K562 (cell line): Measurements from ENCODE around the gene KRT82. TPM values are rescaled to one million over a fixed set of nuclear protein-coding genes. Genes with fewer than 3 reads are reported as not detected.

Experiments used
- ATAC-seq: fragments of 200-7000 bp; cut with Tn5 transposase; 3 replicates; pipeline ENCODE4 v1.9.1; 2020; ENCODE audit warnings: moderate library complexity
- BruUV-seq: library from RNA; stranded (reverse); fragments of 400-500 nt; replicated peaks from 2 replicates; lab custom pipeline; 2021; lab: Mats Ljungman, UMichigan
- CTCF ChIA-PET: fragments of 300-600 bp; formaldehyde crosslinking; extraction: SDS; loops from one replicate; lab custom pipeline; 2021; ENCODE audit warnings: low intra/inter-chr PET ratio; lab: Yijun Ruan, JAX
- POLR2A ChIA-PET: fragments of 300-600, 350-650 bp; sonication (Branson Sonifier 250); formaldehyde crosslinking; extraction: SDS; loops from one replicate; lab custom pipeline; 2021; ENCODE audit warnings: antibody characterized with exemption, inconsistent platforms; lab: Yijun Ruan, JAX
- DNase-seq, 4 experiments: peaks; one replicate each; pipeline versions ENCODE4 v3.0.0 to v3.0.0-alpha.2; 2011 to 2018; ENCODE audit warnings: low spot score in 3 of 4, mixed read lengths in 3 of 4; ENCODE audit errors: extremely low read depth in 1 of 4
- FAIRE-seq: peaks from 2 replicates; lab custom pipeline; 2011; peaks lifted over from hg19 to GRCh38; lab: Jason Lieb, UNC
- H2AFZ ChIP-seq: 2 replicates; pipeline ENCODE4 v1.6.0; 2011; ENCODE audit warnings: low read depth, low read length, control low read depth, inconsistent platforms
- H3K27ac ChIP-seq: fragments of 200-600 bp; 3 replicates; pipeline ENCODE4 v1.8.0; 2011; ENCODE audit warnings: low read depth, mild to moderate bottlenecking, control low read depth, inconsistent platforms, low read length, moderate library complexity, mixed read lengths; ENCODE audit errors: extremely low read depth
- H3K27me3 ChIP-seq, 2 experiments: fragments of 300-600 bp in 1 of 2; 2 replicates in 1 of 2; 3 replicates in 1 of 2; pipeline versions ENCODE4 v1.6.0 to v1.8.0; 2011; ENCODE audit warnings: inconsistent platforms in 2 of 2, low read length in 2 of 2, mild to moderate bottlenecking in 1 of 2, mixed read lengths in 1 of 2, moderate library complexity in 1 of 2; ENCODE audit not compliant: control insufficient read depth in 2 of 2, insufficient read depth in 2 of 2
- H3K36me3 ChIP-seq: fragments of 300-600 bp; 3 replicates; pipeline ENCODE4 v1.8.0; 2011; ENCODE audit warnings: mild to moderate bottlenecking, low read length, inconsistent platforms; ENCODE audit not compliant: control insufficient read depth, insufficient read depth
- H3K4me1 ChIP-seq, 2 experiments: fragments of 200-600 bp in 1 of 2; replicated peaks in 1 of 2; 2 replicates in 1 of 2; 3 replicates in 1 of 2; pipeline versions ENCODE4 v1.5.1 to v1.8.0; 2011; ENCODE audit warnings: inconsistent platforms in 2 of 2, low read length in 2 of 2, mild to moderate bottlenecking in 1 of 2, mixed read lengths in 1 of 2, moderate library complexity in 1 of 2; ENCODE audit not compliant: control insufficient read depth in 2 of 2, insufficient read depth in 2 of 2
- H3K4me2 ChIP-seq: 2 replicates; pipeline ENCODE4 v1.6.1; 2011; ENCODE audit warnings: low read length, control low read depth, inconsistent platforms, mixed read lengths; ENCODE audit not compliant: insufficient read depth
- H3K4me3 ChIP-seq: fragments of 200-600 bp; sonication (generic), shearing (Covaris generic); 2 replicates; pipeline ENCODE4 v1.5.1; 2016; ENCODE audit warnings: control low read depth, inconsistent platforms
- H3K79me2 ChIP-seq: fragments of 200-600 bp; 3 replicates; pipeline ENCODE4 v1.8.0; 2011; ENCODE audit warnings: low read length, inconsistent platforms; ENCODE audit not compliant: control insufficient read depth, insufficient read depth
- H3K9ac ChIP-seq, 2 experiments: 2 replicates each; pipeline versions ENCODE4 v1.6.0 to v1.6.1; 2011; ENCODE audit warnings: low read depth in 2 of 2, low read length in 2 of 2, control low read depth in 1 of 2, inconsistent platforms in 1 of 2, mild to moderate bottlenecking in 1 of 2, mixed read lengths in 1 of 2; ENCODE audit not compliant: insufficient read depth in 1 of 2
- H3K9me1 ChIP-seq: one replicate; pipeline ENCODE4 v1.6.0; 2011; ENCODE audit warnings: inconsistent platforms, mild to moderate bottlenecking, low read length, moderate library complexity; ENCODE audit not compliant: control insufficient read depth, insufficient read depth
- H3K9me3 ChIP-seq: replicated peaks from 2 replicates; pipeline ENCODE4 v1.5.1; 2011; ENCODE audit warnings: low read depth, low read length, inconsistent platforms; ENCODE audit not compliant: control insufficient read depth, insufficient read depth
- H4K20me1 ChIP-seq: replicated peaks from 2 replicates; pipeline ENCODE4 v1.6.1; 2011; ENCODE audit warnings: low read length, inconsistent platforms, mixed read lengths; ENCODE audit not compliant: control insufficient read depth, insufficient read depth
- CUX1 ChIP-seq: fragments of 200-800 bp; sonication (Bioruptor generic); IDR thresholded peaks from 2 replicates; pipeline ENCODE4 v1.6.1; 2016; ENCODE audit warnings: missing genetic modification characterization, missing compliant biosample characterization
- ETS1 ChIP-seq: conservative IDR thresholded peaks from 2 replicates; pipeline ENCODE4 v1.6.1; 2011; ENCODE audit warnings: low read depth, mild to moderate bottlenecking, low read length; ENCODE audit not compliant: control insufficient read depth
- NFYB ChIP-seq: IDR thresholded peaks from 2 replicates; pipeline ENCODE4 v1.6.1; 2011; ENCODE audit warnings: mild to moderate bottlenecking, moderate library complexity; ENCODE audit not compliant: insufficient read length; ENCODE audit errors: extremely low read depth
- ZBTB7A ChIP-seq: IDR thresholded peaks from 2 replicates; pipeline ENCODE4 v1.6.1; 2011; ENCODE audit warnings: low read depth, mild to moderate bottlenecking, low read length, moderate library complexity, borderline replicate concordance; ENCODE audit not compliant: control insufficient read depth
- ZNF263 ChIP-seq: sonication (generic); formaldehyde crosslinking; IDR thresholded peaks from 2 replicates; pipeline ENCODE4 v1.8.0; 2022; ENCODE audit warnings: mild to moderate bottlenecking, missing genetic modification reagents, borderline replicate concordance
- WGBS: fragments of 100-300 bp; shearing (Covaris generic); methylation state at CpG from one replicate; pipeline ENCODE4 v1.1.6; 2016; ENCODE audit warnings: low coverage, mixed read lengths; ENCODE audit not compliant: insufficient coverage; ENCODE audit errors: missing lambda C conversion rate; 5-methylcytosine and 5-hydroxymethylcytosine counted together
- in situ Hi-C: fragments of 300-500 bp; cut with MboI; formaldehyde crosslinking; loops from 4 replicates; pipeline ENCODE4 v1.15.0; 2018; ENCODE audit warnings: inconsistent platforms, mixed read lengths
- intact Hi-C: fragments of 100-400 bp; cut with micrococcal nuclease; formaldehyde crosslinking; loops from 2 replicates; pipeline ENCODE4 v1.14.2; 2022
- polyA plus RNA-seq, 8 experiments: library from polyadenylated mRNA; depleted of rRNA in 4 of 8; stranded (reverse) in 5 of 8; unstranded in 3 of 8; fragments of >200 nt; fragmentation: Nextera tagmentation in 2 of 8; fragmentation: Illumina TruSeq in 1 of 8; extraction: Ambion mirVana in 2 of 8; extraction: Trizol in 1 of 8; gene quantifications; 2 replicates each; pipeline versions ENCODE4 v1.2.1 to v1.2.3, GENCODE V29; 2011 to 2014; ENCODE audit warnings: inconsistent platforms in 1 of 8, missing spikeins in 1 of 8
- total RNA-seq, 7 experiments: library from RNA; depleted of rRNA in 6 of 7; stranded (reverse); fragments of >200 nt in 6 of 7; fragmentation: Illumina TruSeq in 2 of 7; extraction: Trizol in 2 of 7; gene quantifications; 2 replicates each; pipeline versions ENCODE4 v1.2.1 to v1.2.3, GENCODE V29; 2011 to 2021; ENCODE audit warnings: low replicate concordance in 1 of 7
- TF ChIP-seq, protein P1 (sequence below): fragments of 450-650 bp; formaldehyde crosslinking; IDR thresholded peaks from 2 replicates; pipeline ENCODE4 v1.4.0; 2020; ENCODE audit warnings: mild to moderate bottlenecking, moderate library complexity

KRT82 gene
- total and polyA plus RNA-seq, 9 of the 15 experiments (the other 6 are each of a cell fraction or from before 2014, with no cell fraction given), result not detected

DNA sequence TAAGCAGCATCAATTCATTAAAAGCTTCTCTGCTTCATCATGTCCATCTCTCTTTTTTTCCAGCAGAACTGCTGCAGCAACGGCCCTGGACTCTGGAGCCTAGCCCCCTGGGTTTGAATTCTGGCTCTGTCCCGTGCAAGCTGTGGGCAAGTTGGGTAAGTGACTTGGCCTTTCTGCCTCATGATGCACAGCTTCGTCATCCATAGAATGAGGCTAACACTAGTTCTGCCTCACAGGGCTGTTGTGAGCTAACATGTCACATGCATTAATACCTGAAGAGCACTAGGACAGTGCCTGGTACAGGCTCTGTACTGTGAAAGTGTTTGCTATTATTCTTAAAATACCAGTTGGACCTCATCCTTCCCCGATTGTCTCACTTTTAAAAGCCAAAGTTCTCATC lies 4.2 kb downstream of the KRT82 start (continued):
- TF ChIP-seq CUX1 (CRISPR knock-in tag), result no peak
- no peak for TF ChIP-seq NFYB
- TF ChIP-seq ETS1, result no peak

GRCh38 chr12:52401526-52401925 lies 4.6 kb downstream of the KRT82 start:
- in situ Hi-C loops, result no loop called here
- Histone ChIP-seq H4K20me1 (no peaks in the 10 kb centered on the region), H3K36me3 (no peaks in the 10 kb centered on the region), H3K4me2 (no peak overlapping the region)
- TF ChIP-seq ZBTB7A, result no peak
- peak; percentile 52; the same call in 1 of the 2 replicates for TF ChIP-seq ZNF263 (CRISPR knock-in tag)
- TF ChIP-seq, protein P1, sequence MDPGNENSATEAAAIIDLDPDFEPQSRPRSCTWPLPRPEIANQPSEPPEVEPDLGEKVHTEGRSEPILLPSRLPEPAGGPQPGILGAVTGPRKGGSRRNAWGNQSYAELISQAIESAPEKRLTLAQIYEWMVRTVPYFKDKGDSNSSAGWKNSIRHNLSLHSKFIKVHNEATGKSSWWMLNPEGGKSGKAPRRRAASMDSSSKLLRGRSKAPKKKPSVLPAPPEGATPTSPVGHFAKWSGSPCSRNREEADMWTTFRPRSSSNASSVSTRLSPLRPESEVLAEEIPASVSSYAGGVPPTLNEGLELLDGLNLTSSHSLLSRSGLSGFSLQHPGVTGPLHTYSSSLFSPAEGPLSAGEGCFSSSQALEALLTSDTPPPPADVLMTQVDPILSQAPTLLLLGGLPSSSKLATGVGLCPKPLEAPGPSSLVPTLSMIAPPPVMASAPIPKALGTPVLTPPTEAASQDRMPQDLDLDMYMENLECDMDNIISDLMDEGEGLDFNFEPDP, result no peak
- TF ChIP-seq, all 486 proteins: peak for 1
- 0% methylated on average over 5 of the region's 5 CpGs for WGBS
- Histone ChIP-seq H3K27me3 (peaks cover 0 to 67% of the 10 kb centered on the region in 2 experiments; a peak in 3 of 5 replicates), H3K27ac (no peak overlapping the region), H3K4me1 (no peaks in the 10 kb centered on the region), H3K79me2 (no peaks in the 10 kb centered on the region), H3K9me3 (no peaks in the 10 kb centered on the region), H3K9me1 (no peaks in the 10 kb centered on the region), H3K4me3 (no peak overlapping the region), H2AFZ (no peak overlapping the region), H3K9ac (no peak overlapping the region)
- no TSS peak for BruUV-seq
- no peak for ATAC-seq
- FAIRE-seq, result no peak
- CTCF ChIA-PET, result no interaction called here
- POLR2A ChIA-PET, result interaction anchor here (0.6 kb wide), 1 partner anchor 25 kb away, joined by 4 read pairs; no protein-coding TSS in a partner anchor
- intact Hi-C loops, result no loop called here
- no peak for DNase-seq
